HepG2 (cell line): ENCODE measurements around the gene DTNA. TPM values are rescaled to one million over a fixed set of nuclear protein-coding genes. Genes with fewer than 3 reads are reported as not detected.

Experiments
- ATF7-NPFF ChIP-seq: sonication (generic); formaldehyde crosslinking; IDR thresholded peaks from 2 replicates; pipeline ENCODE4 v1.8.1; 2023; ENCODE audit warnings: mild to moderate bottlenecking, low read depth, missing genetic modification reagents, moderate library complexity
- GABPA ChIP-seq, 2 experiments: IDR thresholded peaks; 2 replicates each; pipeline ENCODE4 v1.6.1; 2011 to 2016; ENCODE audit warnings: low read depth in 2 of 2, low read length in 1 of 2, missing biosample characterization in 1 of 2, missing genetic modification characterization in 1 of 2
- SAFB2 ChIP-seq: sonication (generic); formaldehyde crosslinking; IDR thresholded peaks from 2 replicates; pipeline ENCODE4 v1.5.1; 2020; ENCODE audit warnings: missing genetic modification reagents, low read depth, mild to moderate bottlenecking, borderline replicate concordance
- SMARCE1 ChIP-seq: fragments of 450-650 bp; IDR thresholded peaks from 2 replicates; pipeline ENCODE4 v1.6.1; 2017; ENCODE audit warnings: borderline replicate concordance
- SP5 ChIP-seq: IDR thresholded peaks from 2 replicates; pipeline ENCODE4 v1.6.1; 2016; ENCODE audit warnings: low read depth, borderline replicate concordance
- polyA plus RNA-seq, 8 experiments: library from polyadenylated mRNA; depleted of rRNA in 3 of 8; stranded (reverse) in 7 of 8; unstranded in 1 of 8; fragments of >200 nt; fragmentation: Illumina TruSeq in 4 of 8; extraction: Trizol in 4 of 8; gene quantifications; 2 replicates each; pipeline versions ENCODE4 v1.2.1 to v1.2.3, GENCODE V29; 2011 to 2016; ENCODE audit warnings: low read depth in 4 of 8, missing spikeins in 1 of 8, mixed read lengths in 1 of 8; ENCODE audit not compliant: insufficient read depth in 1 of 8
- total RNA-seq, 5 experiments: library from RNA; depleted of rRNA; stranded (reverse); fragments of >200 nt; fragmentation: Illumina TruSeq; extraction: Trizol; gene quantifications; 2 replicates each; pipeline ENCODE4 v1.2.3, GENCODE V29; 2016; ENCODE audit warnings: low read depth in 1 of 5
- TF ChIP-seq, protein P1 (sequence below): sonication (generic); formaldehyde crosslinking; IDR thresholded peaks from 2 replicates; pipeline ENCODE4 v1.9.0; 2021; ENCODE audit warnings: mild to moderate bottlenecking, missing genetic modification reagents
- TF ChIP-seq, protein P2 (sequence below): sonication (generic); formaldehyde crosslinking; IDR thresholded peaks from 2 replicates; pipeline ENCODE4 v1.5.1; 2020; ENCODE audit warnings: mild to moderate bottlenecking, missing genetic modification reagents, borderline replicate concordance
- TF ChIP-seq, protein P3 (sequence below): sonication (generic); formaldehyde crosslinking; IDR thresholded peaks from 2 replicates; pipeline ENCODE4 v1.8.1; 2023; ENCODE audit warnings: mild to moderate bottlenecking, moderate library complexity, missing genetic modification reagents
- TF ChIP-seq, protein P4 (sequence below): IDR thresholded peaks from 2 replicates; pipeline ENCODE4 v1.6.1; 2012; ENCODE audit warnings: low read length, improper control_type of control experiment
- TF ChIP-seq, protein P5 (sequence below): sonication (generic); formaldehyde crosslinking; IDR thresholded peaks from 2 replicates; pipeline ENCODE4 v1.5.0; 2020; ENCODE audit warnings: mild to moderate bottlenecking, missing genetic modification reagents
- TF ChIP-seq, protein P6 (sequence below): sonication (generic); formaldehyde crosslinking; IDR thresholded peaks from 2 replicates; pipeline ENCODE4 v1.8.0; 2022; ENCODE audit warnings: missing genetic modification reagents, mild to moderate bottlenecking, inconsistent platforms, borderline replicate concordance

Gene DTNA
- total and polyA plus RNA-seq, 2 of the 13 experiments (the other 11 are each of a cell fraction or from before 2014, with no cell fraction given): 8.5 to 29.0 TPM

DNA sequence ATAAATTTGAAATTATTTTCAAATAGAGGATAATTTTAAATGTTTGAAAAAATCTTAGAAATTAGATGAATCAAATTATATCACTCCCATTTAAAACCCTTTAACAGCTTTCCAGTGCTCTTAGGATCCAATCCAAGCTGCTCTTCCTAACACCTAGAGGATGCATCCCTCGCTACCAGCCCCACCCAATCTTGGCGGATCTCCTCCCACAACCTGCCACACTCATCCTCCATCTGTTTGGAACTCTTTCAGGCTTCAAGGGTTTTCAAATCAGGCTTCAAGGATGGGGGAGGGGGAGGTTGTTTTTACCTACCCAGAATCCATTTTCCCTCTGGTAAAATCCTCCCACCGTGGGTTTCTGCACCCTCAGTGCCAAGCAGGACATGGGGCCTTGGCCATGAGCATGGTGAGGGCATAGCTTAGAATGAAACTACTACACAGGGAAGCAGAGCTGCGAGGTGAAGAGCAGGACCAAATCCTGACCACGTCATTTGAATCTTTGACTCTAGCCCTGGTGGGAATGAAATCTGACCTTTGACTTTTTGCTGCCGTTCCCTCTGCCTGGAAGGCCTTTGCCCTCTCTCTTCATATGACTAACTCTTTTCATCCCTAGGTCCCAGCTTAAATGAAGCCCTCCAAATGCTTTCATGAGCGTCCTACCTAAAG is 218.1 kb downstream of the DTNA start (continued):
- TF ChIP-seq, protein P1, sequence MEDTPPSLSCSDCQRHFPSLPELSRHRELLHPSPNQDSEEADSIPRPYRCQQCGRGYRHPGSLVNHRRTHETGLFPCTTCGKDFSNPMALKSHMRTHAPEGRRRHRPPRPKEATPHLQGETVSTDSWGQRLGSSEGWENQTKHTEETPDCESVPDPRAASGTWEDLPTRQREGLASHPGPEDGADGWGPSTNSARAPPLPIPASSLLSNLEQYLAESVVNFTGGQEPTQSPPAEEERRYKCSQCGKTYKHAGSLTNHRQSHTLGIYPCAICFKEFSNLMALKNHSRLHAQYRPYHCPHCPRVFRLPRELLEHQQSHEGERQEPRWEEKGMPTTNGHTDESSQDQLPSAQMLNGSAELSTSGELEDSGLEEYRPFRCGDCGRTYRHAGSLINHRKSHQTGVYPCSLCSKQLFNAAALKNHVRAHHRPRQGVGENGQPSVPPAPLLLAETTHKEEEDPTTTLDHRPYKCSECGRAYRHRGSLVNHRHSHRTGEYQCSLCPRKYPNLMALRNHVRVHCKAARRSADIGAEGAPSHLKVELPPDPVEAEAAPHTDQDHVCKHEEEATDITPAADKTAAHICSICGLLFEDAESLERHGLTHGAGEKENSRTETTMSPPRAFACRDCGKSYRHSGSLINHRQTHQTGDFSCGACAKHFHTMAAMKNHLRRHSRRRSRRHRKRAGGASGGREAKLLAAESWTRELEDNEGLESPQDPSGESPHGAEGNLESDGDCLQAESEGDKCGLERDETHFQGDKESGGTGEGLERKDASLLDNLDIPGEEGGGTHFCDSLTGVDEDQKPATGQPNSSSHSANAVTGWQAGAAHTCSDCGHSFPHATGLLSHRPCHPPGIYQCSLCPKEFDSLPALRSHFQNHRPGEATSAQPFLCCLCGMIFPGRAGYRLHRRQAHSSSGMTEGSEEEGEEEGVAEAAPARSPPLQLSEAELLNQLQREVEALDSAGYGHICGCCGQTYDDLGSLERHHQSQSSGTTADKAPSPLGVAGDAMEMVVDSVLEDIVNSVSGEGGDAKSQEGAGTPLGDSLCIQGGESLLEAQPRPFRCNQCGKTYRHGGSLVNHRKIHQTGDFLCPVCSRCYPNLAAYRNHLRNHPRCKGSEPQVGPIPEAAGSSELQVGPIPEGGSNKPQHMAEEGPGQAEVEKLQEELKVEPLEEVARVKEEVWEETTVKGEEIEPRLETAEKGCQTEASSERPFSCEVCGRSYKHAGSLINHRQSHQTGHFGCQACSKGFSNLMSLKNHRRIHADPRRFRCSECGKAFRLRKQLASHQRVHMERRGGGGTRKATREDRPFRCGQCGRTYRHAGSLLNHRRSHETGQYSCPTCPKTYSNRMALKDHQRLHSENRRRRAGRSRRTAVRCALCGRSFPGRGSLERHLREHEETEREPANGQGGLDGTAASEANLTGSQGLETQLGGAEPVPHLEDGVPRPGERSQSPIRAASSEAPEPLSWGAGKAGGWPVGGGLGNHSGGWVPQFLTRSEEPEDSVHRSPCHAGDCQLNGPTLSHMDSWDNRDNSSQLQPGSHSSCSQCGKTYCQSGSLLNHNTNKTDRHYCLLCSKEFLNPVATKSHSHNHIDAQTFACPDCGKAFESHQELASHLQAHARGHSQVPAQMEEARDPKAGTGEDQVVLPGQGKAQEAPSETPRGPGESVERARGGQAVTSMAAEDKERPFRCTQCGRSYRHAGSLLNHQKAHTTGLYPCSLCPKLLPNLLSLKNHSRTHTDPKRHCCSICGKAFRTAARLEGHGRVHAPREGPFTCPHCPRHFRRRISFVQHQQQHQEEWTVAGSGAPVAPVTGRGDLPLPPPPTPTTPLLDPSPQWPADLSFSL (CRISPR knock-in tag): no peak
- TF ChIP-seq, protein P2, sequence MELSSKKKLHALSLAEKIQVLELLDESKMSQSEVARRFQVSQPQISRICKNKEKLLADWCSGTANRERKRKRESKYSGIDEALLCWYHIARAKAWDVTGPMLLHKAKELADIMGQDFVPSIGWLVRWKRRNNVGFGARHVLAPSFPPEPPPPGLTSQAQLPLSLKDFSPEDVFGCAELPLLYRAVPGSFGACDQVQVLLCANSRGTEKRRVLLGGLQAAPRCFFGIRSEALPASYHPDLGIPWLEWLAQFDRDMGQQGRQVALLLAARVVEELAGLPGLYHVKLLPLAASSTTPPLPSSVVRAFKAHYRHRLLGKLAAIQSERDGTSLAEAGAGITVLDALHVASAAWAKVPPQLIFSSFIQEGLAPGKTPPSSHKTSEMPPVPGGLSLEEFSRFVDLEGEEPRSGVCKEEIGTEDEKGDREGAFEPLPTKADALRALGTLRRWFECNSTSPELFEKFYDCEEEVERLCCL: no peak
- TF ChIP-seq, protein P3, sequence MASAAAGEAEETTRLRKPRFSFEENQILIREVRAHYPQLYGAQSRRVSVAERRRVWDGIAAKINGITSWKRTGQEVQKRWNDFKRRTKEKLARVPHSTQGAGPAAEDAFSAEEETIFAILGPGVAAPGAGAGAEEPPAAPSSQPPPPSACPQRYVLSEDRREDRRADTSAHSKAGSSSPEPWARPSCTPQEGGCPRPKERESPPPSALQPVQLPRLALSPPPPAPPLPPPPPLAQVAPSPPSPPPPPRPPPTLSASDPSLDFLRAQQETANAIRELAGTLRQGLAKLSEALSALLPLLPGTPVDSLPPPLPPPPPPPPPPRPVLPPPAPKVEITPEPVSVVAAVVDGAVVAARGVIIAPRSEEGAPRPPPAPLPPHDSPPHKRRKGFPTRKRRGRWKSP (CRISPR knock-in tag): no peak
- TF ChIP-seq GABPA (IDR thresholded peaks at IDR 0.05; ENCODE audit: low read depth, low read length): no peak
- peak; percentile 16; the same call in 1 of the 2 replicates for TF ChIP-seq GABPA (CRISPR knock-in tag; IDR thresholded peaks at IDR 0.05; ENCODE audit: low read depth)
- no peak for TF ChIP-seq SMARCE1
- TF ChIP-seq, protein P4, sequence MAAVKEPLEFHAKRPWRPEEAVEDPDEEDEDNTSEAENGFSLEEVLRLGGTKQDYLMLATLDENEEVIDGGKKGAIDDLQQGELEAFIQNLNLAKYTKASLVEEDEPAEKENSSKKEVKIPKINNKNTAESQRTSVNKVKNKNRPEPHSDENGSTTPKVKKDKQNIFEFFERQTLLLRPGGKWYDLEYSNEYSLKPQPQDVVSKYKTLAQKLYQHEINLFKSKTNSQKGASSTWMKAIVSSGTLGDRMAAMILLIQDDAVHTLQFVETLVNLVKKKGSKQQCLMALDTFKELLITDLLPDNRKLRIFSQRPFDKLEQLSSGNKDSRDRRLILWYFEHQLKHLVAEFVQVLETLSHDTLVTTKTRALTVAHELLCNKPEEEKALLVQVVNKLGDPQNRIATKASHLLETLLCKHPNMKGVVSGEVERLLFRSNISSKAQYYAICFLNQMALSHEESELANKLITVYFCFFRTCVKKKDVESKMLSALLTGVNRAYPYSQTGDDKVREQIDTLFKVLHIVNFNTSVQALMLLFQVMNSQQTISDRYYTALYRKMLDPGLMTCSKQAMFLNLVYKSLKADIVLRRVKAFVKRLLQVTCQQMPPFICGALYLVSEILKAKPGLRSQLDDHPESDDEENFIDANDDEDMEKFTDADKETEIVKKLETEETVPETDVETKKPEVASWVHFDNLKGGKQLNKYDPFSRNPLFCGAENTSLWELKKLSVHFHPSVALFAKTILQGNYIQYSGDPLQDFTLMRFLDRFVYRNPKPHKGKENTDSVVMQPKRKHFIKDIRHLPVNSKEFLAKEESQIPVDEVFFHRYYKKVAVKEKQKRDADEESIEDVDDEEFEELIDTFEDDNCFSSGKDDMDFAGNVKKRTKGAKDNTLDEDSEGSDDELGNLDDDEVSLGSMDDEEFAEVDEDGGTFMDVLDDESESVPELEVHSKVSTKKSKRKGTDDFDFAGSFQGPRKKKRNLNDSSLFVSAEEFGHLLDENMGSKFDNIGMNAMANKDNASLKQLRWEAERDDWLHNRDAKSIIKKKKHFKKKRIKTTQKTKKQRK: no peak
- TF ChIP-seq, protein P5, sequence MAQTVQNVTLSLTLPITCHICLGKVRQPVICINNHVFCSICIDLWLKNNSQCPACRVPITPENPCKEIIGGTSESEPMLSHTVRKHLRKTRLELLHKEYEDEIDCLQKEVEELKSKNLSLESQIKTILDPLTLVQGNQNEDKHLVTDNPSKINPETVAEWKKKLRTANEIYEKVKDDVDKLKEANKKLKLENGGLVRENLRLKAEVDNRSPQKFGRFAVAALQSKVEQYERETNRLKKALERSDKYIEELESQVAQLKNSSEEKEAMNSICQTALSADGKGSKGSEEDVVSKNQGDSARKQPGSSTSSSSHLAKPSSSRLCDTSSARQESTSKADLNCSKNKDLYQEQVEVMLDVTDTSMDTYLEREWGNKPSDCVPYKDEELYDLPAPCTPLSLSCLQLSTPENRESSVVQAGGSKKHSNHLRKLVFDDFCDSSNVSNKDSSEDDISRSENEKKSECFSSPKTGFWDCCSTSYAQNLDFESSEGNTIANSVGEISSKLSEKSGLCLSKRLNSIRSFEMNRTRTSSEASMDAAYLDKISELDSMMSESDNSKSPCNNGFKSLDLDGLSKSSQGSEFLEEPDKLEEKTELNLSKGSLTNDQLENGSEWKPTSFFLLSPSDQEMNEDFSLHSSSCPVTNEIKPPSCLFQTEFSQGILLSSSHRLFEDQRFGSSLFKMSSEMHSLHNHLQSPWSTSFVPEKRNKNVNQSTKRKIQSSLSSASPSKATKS (CRISPR knock-in tag): no peak
- TF ChIP-seq, protein P6, sequence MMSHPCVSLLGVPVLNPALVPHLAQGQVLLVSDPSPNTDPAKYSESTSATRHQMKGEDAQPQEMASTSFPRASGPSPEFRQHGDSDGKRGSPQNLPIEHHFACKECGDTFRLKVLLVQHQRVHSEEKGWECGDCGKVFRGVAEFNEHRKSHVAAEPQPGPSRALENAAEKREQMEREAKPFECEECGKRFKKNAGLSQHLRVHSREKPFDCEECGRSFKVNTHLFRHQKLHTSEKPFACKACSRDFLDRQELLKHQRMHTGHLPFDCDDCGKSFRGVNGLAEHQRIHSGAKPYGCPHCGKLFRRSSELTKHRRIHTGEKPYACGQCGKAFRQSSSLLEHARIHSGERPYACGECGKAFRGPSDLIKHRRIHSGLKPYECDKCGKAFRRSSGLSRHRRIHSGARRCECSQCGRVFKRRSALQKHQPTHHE (CRISPR knock-in tag): no peak
- TF ChIP-seq SAFB2 (CRISPR knock-in tag): no peak
- no peak; the same call in 1 of the 2 replicates for TF ChIP-seq SP5 (CRISPR knock-in tag)
- TF ChIP-seq ATF7-NPFF (CRISPR knock-in tag): no peak; the same call in 1 of the 2 replicates
